Measurements from ENCODE around the gene DEDD2. TPM values are rescaled to one million over a fixed set of nuclear protein-coding genes. Genes with fewer than 3 reads are reported as not detected.

DEDD2 gene
- total RNA-seq, 2 experiments from 2014 or later = 21.7 to 22.5 TPM

GRCh38 chr19:42201489-42202289 lies 15.8 kb downstream of the DEDD2 start:
- TF ChIP-seq CTCF (IDR thresholded peaks at IDR 0.05) = no peak
- peaks cover 79% of the 10 kb centered on the region for H3K4me1 Mint-ChIP-seq (ENCODE audit: low read depth)
- peak; percentile 45 for ATAC-seq
- peaks cover 65% of the 10 kb centered on the region for H3K36me3 Mint-ChIP-seq (ENCODE audit: low read depth)
- intact Hi-C loops (cut with micrococcal nuclease) = no loop called here
- H3K9me3 Mint-ChIP-seq = no peaks in the 10 kb centered on the region
- DNase-seq = peak; percentile 67
- H3K27ac Mint-ChIP-seq = peak overlapping the region; percentile 95
- peak overlapping the region; percentile 57 for H3K4me3 Mint-ChIP-seq
- CTCF ChIA-PET = interaction anchor here (0.6 to 5.5 kb wide), 5 partner anchors 14 to 78 kb away, joined by 3 to 41 read pairs (median 6); partner anchors contain the start of gene POU2F2
- POLR2A ChIA-PET = interaction anchor here (1.1 to 3.4 kb wide), 5 partner anchors 13 to 79 kb away, joined by 3 to 10 read pairs (median 3); partner anchors contain the start of gene DEDD2
- H3K27me3 Mint-ChIP-seq = no peaks in the 10 kb centered on the region

DNA sequence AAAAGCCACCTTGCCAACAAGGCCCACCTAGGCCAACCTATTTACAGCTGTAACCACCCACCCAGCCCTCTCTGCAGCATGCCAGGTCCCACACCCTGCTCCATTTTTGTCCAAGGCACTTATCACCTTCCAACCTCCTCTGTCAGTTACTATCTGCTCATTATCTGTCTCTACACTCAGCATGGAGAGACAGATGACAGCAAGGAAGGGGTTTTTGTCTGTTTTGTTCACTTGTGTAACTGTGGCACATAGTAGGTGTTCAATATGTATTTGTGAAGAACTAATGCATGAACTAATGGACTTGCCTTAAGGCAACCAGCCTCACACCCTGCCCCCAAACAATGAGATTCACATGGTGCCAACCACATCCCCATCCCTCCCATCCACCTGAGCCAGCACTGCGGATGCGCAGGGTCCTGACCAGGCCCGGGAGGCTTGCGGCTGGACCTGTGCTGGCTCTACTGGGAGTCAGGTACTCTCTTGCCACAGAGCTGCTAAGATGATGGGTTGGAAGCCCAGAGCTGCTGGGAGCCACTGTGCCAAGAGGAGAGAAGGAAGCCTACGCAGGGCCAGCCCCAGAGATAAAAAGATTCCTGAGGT lies 17.3 kb downstream of the DEDD2 start:
- H3K36me3 Mint-ChIP-seq (ENCODE audit: low read depth) = peaks cover 66% of the 10 kb centered on the region
- peak overlapping the region; percentile 72 for H3K4me3 Mint-ChIP-seq
- ATAC-seq (no peak), DNase-seq (no peak)
- CTCF ChIA-PET = interaction anchor here (0.7 to 5.5 kb wide), 9 partner anchors 9 to 92 kb away, joined by 3 to 41 read pairs (median 5); no protein-coding TSS in a partner anchor
- peak; percentile 26 for TF ChIP-seq CTCF (IDR thresholded peaks at IDR 0.05)
- peak overlapping the region; percentile 95 for H3K27ac Mint-ChIP-seq
- peaks cover 87% of the 10 kb centered on the region for H3K4me1 Mint-ChIP-seq (ENCODE audit: low read depth)
- H3K9me3 Mint-ChIP-seq = no peaks in the 10 kb centered on the region
- POLR2A ChIA-PET = interaction anchor here (0.6 to 3.4 kb wide), 5 partner anchors 17 to 95 kb away, joined by 3 to 10 read pairs (median 3); partner anchors contain the start of gene DEDD2
- no peaks in the 10 kb centered on the region for H3K27me3 Mint-ChIP-seq
- intact Hi-C loops (cut with micrococcal nuclease) = no loop called here

DNA sequence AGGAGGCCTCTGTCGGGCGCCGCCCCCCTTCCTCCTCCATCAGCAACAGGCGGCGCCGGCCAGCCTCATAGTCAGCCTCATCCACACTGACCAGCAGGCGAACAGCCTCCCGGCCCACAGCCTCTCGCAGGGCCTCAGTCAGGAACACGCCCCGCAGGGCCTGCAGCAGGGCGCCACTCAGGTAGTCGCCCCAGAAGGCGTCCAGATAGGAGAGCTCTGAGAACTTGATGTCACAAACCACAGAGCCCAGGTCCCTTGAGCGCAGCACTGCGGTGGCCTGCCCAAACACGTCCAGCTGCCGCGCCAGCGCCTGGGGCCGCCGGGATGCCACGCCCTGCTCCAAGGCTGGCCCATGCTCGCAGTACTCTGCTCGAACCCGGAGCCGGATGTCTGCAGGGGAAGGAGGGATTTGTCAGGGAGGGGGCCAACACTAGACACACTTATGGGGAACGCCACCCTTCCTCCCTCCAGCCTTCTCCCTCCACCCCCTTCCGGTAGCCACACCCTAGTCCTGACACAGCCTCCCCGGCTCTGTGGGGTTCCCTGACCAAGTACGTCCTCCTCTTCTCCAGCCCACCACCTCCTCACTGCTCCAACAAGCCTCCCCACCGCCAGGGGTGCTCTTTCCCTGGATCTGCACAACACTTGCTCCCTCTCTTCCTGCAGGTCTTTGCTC lies 17.9 kb downstream of the DEDD2 start:
- H3K9me3 Mint-ChIP-seq = no peaks in the 10 kb centered on the region
- CTCF ChIA-PET = interaction anchor here (1.0 to 5.5 kb wide), 12 partner anchors 11 to 202 kb away, joined by 3 to 41 read pairs (median 4); partner anchors contain the start of genes GSK3A and POU2F2

More for the DNA sequence above, 17.9 kb downstream of the DEDD2 start:
- Mint-ChIP-seq H3K27ac (peak overlapping the region; percentile 95), H3K27me3 (no peaks in the 10 kb centered on the region), H3K4me3 (peak overlapping the region; percentile 72), H3K4me1 (ENCODE audit: low read depth) (peaks cover 80% of the 10 kb centered on the region), H3K36me3 (ENCODE audit: low read depth) (peaks cover 63% of the 10 kb centered on the region)
- ATAC-seq (peak; percentile 66), DNase-seq (peak; percentile 84)
- intact Hi-C loops (cut with micrococcal nuclease) = no loop called here
- TF ChIP-seq CTCF (IDR thresholded peaks at IDR 0.05) = peak; percentile 50
- POLR2A ChIA-PET = interaction anchor here (0.6 to 1.6 kb wide), 5 partner anchors 8 to 334 kb away, joined by 3 to 4 read pairs (median 4); no protein-coding TSS in a partner anchor

Data from activated CD8-positive, alpha-beta T cell treated with anti-CD3 and anti-CD28 coated beads for 36 hours (primary cell).